PC-9 (cell line): Measurements from ENCODE around the gene DEFB116. TPM values are rescaled to one million over a fixed set of nuclear protein-coding genes. Genes with fewer than 3 reads are reported as not detected.
"Not testable (repeated sequence)": the region's sequence is repeated elsewhere in the genome, so short reads cannot be mapped to it uniquely, and the experiment has no call there.

ENCODE experiments used
- BruUV-seq: library from RNA; stranded (reverse); fragments of 400-500 nt; replicated peaks from 2 replicates; lab custom pipeline; 2021; lab: Mats Ljungman, UMichigan
- CTCF ChIA-PET: fragments of 300-600 bp; sonication (Branson Sonifier 250); formaldehyde crosslinking; loops from one replicate; lab custom pipeline; 2022; ENCODE audit warnings: antibody characterized with exemption; lab: Charles Lee
- POLR2A ChIA-PET: fragments of 300-600 bp; sonication (Branson Sonifier 250); formaldehyde crosslinking; loops from one replicate; lab custom pipeline; 2022; ENCODE audit warnings: antibody characterized with exemption; ENCODE audit not compliant: unreplicated experiment; lab: Charles Lee
- DNase-seq, 2 experiments: peaks; one replicate each; pipeline versions ENCODE4 v3.0.0 to v3.0.0-alpha.2; 2015 to 2022; ENCODE audit warnings: mixed read lengths in 1 of 2
- H2AFZ ChIP-seq: fragments of 200-600 bp; sonication (generic); 2 replicates; pipeline ENCODE4 v1.8.1; 2017; ENCODE audit warnings: antibody characterized with exemption
- H3F3A ChIP-seq: fragments of 200-600 bp; sonication (generic); 2 replicates; pipeline ENCODE4 v1.8.1; 2017; ENCODE audit warnings: antibody characterized with exemption, mild to moderate bottlenecking, low read depth; ENCODE audit not compliant: insufficient read depth
- H3K27ac ChIP-seq: fragments of 200-600 bp; sonication (generic); 2 replicates; pipeline ENCODE4 v1.6.1; 2016; ENCODE audit warnings: mixed run types
- H3K27me3 ChIP-seq: fragments of 200-600 bp; sonication (generic); 2 replicates; pipeline ENCODE4 v1.6.1; 2016; ENCODE audit warnings: low read depth, mixed run types; ENCODE audit not compliant: insufficient read depth
- H3K36me3 ChIP-seq: fragments of 200-600 bp; sonication (generic); 2 replicates; pipeline ENCODE4 v1.6.1; 2016; ENCODE audit warnings: low read depth, mixed run types
- H3K4me1 ChIP-seq: fragments of 200-600 bp; sonication (generic); replicated peaks from 2 replicates; pipeline ENCODE4 v1.6.1; 2016; ENCODE audit warnings: mixed run types; ENCODE audit not compliant: insufficient read depth
- H3K4me2 ChIP-seq: fragments of 200-600 bp; sonication (generic); 2 replicates; pipeline ENCODE4 v1.6.1; 2017; ENCODE audit warnings: mixed run types
- H3K4me3 ChIP-seq: fragments of 200-600 bp; sonication (generic); 2 replicates; pipeline ENCODE4 v1.6.1; 2016; ENCODE audit warnings: mixed run types
- H3K79me2 ChIP-seq: fragments of 200-600 bp; sonication (generic); 2 replicates; pipeline ENCODE4 v1.6.1; 2017; ENCODE audit warnings: low read depth, mixed run types
- H3K9me2 ChIP-seq: fragments of 200-600 bp; sonication (generic); 2 replicates; pipeline ENCODE4 v1.8.1; 2017; ENCODE audit warnings: mild to moderate bottlenecking; ENCODE audit not compliant: insufficient read depth
- H3K9me3 ChIP-seq: fragments of 200-600 bp; sonication (generic); 2 replicates; pipeline ENCODE4 v1.8.1; 2016; ENCODE audit warnings: low read depth; ENCODE audit not compliant: insufficient read depth
- H4K20me1 ChIP-seq: fragments of 200-600 bp; sonication (generic); 2 replicates; pipeline ENCODE4 v1.8.1; 2017; ENCODE audit not compliant: insufficient read depth
- EZH2 ChIP-seq: fragments of 200-600 bp; sonication (generic); IDR thresholded peaks from 2 replicates; pipeline ENCODE4 v1.8.0; 2017; ENCODE audit warnings: antibody characterized with exemption, low read depth
- intact Hi-C: fragments of 100-400 bp; cut with micrococcal nuclease; formaldehyde crosslinking; loops from one replicate; pipeline ENCODE4 v1.10.0; 2022; ENCODE audit not compliant: unreplicated experiment
- total RNA-seq: library from RNA; stranded (reverse); gene quantifications from 2 replicates; pipeline ENCODE4 v1.2.3, GENCODE V29; 2021
- TF ChIP-seq, protein P1 (sequence below): fragments of 200-600 bp; sonication (generic); conservative IDR thresholded peaks from 2 replicates; pipeline ENCODE4 v1.6.1; 2017; ENCODE audit warnings: mixed run types, antibody characterized with exemption, mild to moderate bottlenecking, moderate library complexity

The DEFB116 gene
- total RNA-seq, 1 experiment from 2014 or later: not detected

DNA sequence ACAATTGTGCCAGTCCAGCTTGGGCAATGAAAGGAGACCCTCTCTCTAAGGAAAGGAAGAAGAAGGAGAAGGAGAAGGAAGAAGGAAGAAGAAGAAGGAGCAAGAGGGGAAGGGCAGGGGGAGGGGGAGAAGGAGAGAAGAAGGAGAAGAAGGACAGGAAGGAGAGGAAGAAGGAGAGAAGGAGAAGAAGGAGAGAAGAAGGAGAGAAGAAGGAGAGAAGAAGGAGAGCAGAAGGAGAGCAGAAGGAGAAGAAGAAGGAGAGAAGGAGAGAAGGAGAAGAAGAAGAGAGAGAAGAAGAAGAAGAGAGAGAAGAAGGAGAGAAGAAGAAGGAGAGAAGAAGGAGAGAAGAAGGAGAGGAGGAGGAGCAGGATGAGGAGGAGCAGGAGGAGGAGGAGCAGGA is 22.5 kb upstream of the DEFB116 start:
- POLR2A ChIA-PET: no interaction called here
- no TSS peak for BruUV-seq
- Histone ChIP-seq H3K27me3 (peaks cover 42% of the 10 kb centered on the region), H3K4me1 (no peaks in the 10 kb centered on the region), H3K4me2 (no peak overlapping the region), H3K79me2 (no peaks in the 10 kb centered on the region), H3K9me2 (no peaks in the 10 kb centered on the region), H4K20me1 (no peaks in the 10 kb centered on the region), H3K9me3 (no peaks in the 10 kb centered on the region), H2AFZ (no peak overlapping the region), H3K27ac (no peak overlapping the region), H3K4me3 (no peak overlapping the region), H3K36me3 (no peaks in the 10 kb centered on the region), H3F3A (no peaks in the 10 kb centered on the region)
- CTCF ChIA-PET: no interaction called here
- intact Hi-C loops: no loop called here
- DNase-seq: no peak
- TF ChIP-seq, protein P1, sequence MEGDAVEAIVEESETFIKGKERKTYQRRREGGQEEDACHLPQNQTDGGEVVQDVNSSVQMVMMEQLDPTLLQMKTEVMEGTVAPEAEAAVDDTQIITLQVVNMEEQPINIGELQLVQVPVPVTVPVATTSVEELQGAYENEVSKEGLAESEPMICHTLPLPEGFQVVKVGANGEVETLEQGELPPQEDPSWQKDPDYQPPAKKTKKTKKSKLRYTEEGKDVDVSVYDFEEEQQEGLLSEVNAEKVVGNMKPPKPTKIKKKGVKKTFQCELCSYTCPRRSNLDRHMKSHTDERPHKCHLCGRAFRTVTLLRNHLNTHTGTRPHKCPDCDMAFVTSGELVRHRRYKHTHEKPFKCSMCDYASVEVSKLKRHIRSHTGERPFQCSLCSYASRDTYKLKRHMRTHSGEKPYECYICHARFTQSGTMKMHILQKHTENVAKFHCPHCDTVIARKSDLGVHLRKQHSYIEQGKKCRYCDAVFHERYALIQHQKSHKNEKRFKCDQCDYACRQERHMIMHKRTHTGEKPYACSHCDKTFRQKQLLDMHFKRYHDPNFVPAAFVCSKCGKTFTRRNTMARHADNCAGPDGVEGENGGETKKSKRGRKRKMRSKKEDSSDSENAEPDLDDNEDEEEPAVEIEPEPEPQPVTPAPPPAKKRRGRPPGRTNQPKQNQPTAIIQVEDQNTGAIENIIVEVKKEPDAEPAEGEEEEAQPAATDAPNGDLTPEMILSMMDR: no peak
- no peak for TF ChIP-seq EZH2

DNA sequence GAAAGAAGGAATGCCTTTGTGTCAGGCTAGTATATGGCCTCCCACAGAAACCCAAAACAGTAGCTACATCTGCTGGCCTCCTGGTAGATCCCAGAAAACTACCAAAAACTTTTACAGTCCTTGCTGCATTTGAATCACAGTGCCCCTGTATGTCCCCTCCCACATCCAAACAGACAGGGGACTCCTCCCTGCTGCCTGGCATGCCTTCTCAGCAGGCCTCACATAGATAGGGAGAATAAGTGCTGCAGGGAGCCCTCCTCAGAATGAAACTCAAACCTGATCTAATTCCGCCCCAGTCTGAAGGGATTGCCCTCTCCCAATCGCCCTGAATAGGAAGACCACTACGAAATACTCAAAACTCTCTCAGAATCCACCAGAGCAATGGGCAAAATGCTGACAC is 14.1 kb upstream of the DEFB116 start:
- Histone ChIP-seq H3K27me3 (peaks cover 9% of the 10 kb centered on the region; the same call in 1 of the 2 replicates), H4K20me1 (no peaks in the 10 kb centered on the region), H2AFZ (no peak overlapping the region), H3F3A (no peaks in the 10 kb centered on the region), H3K36me3 (no peaks in the 10 kb centered on the region), H3K9me3 (no peaks in the 10 kb centered on the region), H3K4me2 (no peak overlapping the region), H3K79me2 (no peaks in the 10 kb centered on the region), H3K4me1 (no peaks in the 10 kb centered on the region), H3K4me3 (no peak overlapping the region), H3K27ac (no peak overlapping the region), H3K9me2 (no peaks in the 10 kb centered on the region)
- ChIA-PET POLR2A (no interaction called here), CTCF (no interaction called here)
- TF ChIP-seq, protein P1: no peak
- no peak for TF ChIP-seq EZH2
- intact Hi-C loops: no loop called here
- DNase-seq: no peak
- BruUV-seq: no TSS peak

DNA sequence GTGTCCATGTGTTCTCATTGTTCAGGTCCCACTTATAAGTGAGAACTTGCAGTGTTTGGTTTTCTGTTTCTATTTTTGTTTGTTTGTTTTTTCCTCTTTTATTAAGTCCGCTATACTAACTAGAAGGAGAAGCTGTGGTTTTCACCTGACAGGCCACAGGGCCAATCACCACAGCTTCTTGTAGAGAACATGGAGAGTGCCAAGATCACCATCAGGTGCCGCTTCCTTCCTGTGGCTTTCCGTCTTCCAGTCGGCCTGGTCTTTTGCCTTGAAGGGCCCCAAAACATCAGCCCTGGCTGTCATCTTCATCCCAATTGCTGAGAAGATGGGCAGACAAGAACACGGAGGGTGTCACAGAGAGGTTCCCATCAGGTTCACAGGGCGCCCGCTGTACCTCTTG is 23.4 kb downstream of the DEFB116 start:
- H3K27me3 ChIP-seq, H3K9me2 ChIP-seq, H3K4me2 ChIP-seq, BruUV-seq, H3K27ac ChIP-seq, H2AFZ ChIP-seq, H3K9me3 ChIP-seq, H3K36me3 ChIP-seq, H4K20me1 ChIP-seq, POLR2A ChIA-PET, H3K4me3 ChIP-seq, intact Hi-C loops, H3F3A ChIP-seq, CTCF ChIA-PET, H3K4me1 ChIP-seq, H3K79me2 ChIP-seq, DNase-seq: not testable (repeated sequence)

DNA sequence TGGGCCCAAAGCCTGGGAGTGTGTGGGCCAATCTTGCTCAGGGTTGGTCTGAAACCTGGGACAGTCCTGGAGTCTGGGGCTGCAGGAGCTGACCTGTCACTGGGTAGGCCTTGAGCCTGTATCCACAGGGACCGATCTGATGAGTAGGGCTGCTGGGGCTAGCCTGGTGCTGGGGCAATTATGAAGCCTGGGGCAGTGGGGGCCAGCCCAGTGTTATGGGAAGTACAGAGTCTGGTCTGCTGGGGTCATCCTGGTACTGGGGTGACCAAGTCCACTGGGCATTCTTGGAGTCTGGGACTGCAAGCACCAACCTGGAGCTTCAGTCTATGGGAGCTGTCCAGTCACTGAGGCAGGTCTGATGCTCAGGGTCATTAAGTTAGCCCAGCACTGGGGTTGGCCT is 30.2 kb downstream of the DEFB116 start:
- no peaks in the 10 kb centered on the region for H3K9me3 ChIP-seq
- H3F3A ChIP-seq: no peaks in the 10 kb centered on the region
- no peaks in the 10 kb centered on the region for H4K20me1 ChIP-seq
- no peaks in the 10 kb centered on the region for H3K4me1 ChIP-seq
- no peaks in the 10 kb centered on the region for H3K9me2 ChIP-seq
- H3K4me2 ChIP-seq: no peak overlapping the region
- H3K4me3 ChIP-seq: no peak overlapping the region
- TF ChIP-seq, protein P1: no peak
- TF ChIP-seq EZH2: no peak
- H2AFZ ChIP-seq: no peak overlapping the region
- BruUV-seq: no TSS peak
- no peaks in the 10 kb centered on the region for H3K36me3 ChIP-seq
- DNase-seq: no peak
- intact Hi-C loops: no loop called here
- no peaks in the 10 kb centered on the region for H3K27me3 ChIP-seq
- no peak overlapping the region for H3K27ac ChIP-seq
- ChIA-PET CTCF (no interaction called here), POLR2A (no interaction called here)
- no peaks in the 10 kb centered on the region for H3K79me2 ChIP-seq
